Measurements from ENCODE around the gene CEP152.
"Not testable (repeated sequence)": the region's sequence is repeated elsewhere in the genome, so short reads cannot be mapped to it uniquely, and the experiment has no call there.

The CEP152 gene

DNA sequence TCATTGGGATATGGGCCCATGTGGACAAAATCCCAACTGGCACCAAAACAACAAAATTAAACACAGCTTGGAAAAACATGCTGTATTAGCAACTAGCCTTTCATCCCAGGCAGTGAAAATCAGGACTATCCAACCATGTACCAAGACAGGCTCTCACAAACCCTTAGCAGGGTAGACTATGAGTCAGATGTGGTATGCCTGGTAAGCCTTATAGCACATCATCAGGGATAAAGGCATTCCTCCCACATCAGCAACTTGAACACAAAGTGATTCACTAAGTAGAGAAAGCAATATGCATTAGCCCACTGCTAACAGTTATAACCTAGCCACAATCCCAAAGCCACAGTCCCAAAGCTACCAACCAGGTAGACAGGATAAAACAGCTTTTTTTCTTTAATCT, 8.0 kb downstream of the CEP152 start:
- no peak for DNase-seq

DNA sequence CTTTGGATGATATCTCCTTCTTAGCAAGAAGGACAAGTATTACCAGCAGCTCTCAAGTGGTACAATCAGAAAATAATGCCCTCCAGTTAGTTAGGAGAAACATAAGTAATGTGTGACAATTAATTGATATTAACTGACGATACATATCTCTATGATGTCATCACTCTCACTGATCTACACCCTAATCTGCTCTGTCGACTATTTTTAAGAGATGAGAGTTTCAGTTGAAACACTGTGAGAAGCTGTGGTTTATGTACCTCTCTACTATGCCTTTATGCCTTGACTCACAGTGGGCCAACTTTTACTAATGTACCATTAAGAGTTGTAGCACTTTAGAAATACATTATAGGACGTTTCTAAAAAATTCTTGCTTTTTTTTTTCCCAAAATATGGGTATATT, 8.6 kb downstream of the CEP152 start:
- DNase-seq, result no peak

DNA sequence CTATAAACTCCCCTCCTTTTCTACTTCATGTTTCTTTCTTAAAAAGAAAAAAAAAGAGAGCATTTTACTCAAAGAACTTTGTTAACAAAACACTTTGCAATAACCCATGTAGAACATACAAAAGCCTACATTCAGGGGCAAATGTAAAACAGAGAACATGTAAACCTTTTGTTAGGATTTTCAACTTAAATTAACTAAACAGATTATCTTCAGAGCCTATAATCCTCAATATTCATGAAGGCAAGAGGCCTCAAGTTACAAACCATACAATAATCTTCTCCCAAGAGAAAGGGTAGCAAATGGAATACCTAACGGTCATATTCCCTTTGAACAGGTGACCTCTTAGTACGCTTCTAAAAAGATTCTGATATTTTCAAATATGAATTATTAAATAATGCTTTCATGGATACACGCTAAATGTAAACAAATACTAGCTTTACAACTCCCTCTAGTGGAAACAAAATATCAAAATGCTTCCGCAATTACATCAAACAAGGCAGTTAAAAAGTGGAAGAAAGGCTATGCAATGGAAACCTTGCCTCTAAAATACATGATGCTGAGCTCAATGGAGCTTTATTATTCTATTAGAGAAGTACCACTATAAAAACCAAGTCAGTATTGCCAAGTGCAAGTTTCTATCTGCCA, 9.9 kb downstream of the CEP152 start:
- DNase-seq, result peak; percentile 25

DNA sequence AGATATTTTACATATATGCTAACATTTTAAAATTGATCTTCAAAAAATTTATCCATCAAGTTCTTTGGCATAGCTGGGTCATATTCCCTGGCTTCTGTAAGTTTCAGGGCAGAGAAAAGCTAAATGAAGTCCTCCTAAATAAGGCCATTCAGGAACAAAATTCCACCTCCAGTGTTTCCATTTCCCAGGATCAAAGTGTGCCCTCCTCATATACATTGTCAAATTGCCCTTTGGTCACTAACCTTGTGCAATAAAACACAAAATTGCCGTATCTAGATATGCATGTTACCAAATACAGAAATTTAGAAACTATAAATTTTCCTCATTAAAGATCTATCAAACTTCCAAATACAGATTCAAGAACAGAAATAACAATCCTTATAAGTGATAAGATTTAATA, 10.6 kb downstream of the CEP152 start:
- no peak for DNase-seq

DNA sequence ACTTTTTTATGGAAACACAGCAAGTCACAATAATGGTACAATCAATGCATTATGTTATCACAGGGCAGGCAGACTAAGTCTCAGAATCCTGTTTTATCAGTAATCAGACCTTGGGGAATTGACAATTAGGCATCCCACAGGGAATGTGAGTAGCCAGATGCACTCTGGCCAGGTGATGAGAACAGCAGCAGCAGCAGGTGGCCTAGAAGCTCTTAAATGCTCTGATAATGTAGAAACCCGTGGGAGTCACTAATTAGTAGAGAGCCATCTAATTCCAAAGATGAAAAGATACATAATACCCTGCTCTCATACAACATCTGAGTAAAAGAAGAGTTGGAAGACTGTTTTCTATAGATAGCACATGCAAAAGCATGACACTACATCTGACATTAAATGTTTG, 12.6 kb downstream of the CEP152 start:
- no peak for DNase-seq

DNA sequence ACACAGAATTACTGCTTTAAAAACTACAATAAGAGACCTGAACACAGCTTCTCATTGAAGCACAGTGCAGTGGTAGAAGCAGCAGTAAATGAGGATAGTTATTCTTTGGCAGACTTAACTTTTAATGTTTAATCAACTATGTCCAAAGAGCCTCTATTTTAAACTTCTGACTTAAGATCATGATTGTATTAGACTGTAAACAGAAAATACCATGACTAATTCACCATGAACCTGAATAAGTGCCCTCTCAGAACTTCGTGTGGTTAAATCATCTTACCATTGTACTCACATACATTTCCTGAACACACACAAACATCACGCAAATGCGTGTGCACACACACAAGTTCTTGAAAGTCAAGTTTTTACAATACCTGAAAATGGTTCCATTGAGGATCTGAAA, 13.9 kb downstream of the CEP152 start:
- no peak for DNase-seq

DNA sequence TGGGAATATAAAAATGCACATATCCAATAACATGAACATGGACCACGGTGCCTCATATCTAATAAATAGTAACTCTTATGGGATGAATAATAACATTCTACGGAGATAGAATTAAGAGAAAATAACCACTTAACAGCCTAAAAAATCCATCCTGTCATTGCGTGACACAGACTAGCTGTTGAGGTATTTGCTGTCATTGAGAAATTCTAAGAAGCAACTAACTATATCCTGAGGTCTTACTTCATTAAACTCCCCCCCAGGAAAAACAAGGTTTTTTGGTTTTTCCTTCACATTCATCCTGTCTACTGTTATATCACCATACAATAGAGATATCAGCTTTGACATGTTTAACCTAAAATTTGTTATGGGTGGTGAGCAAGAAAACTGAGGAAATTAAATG, 14.3 kb downstream of the CEP152 start:
- DNase-seq, result no peak

DNA sequence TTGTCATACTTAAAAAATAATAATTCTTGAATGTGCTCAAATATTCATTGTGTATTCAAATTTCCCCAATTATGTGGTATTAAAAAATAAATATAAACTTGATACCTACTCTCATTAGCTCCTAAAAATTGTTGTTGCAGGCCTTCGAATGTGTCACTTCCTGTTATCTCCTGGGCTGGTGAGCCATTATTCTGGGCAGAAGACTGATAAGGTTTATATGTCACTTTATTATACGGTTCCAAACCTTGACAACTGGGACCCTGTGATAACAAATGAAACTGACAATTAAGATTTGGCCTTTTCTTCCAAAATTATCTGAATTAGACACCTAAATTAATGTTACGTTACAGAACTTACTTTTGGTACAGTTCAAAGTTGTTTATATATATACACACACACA, 15.0 kb downstream of the CEP152 start:
- DNase-seq, result no peak

DNA sequence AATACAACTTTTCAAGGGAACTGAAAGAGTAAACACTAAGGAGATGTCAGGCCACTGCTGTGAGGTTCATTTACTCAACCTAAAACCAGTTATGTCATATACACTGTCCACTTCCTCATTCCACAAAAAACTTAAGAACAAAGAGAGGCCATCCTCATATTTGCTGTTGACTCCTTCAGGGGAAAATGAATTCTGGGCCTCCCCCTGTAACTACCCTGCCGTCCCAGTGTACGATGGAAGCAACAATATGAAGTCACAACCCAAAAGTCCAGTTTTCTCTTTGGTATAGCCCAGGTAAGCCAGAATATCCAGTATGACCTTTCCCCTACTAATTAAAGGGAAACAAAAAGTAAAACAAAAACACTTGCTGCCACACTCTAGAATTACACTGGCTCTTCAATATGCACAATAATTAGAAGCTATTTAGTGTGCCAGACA, 16.2 kb downstream of the CEP152 start:
- DNase-seq, result peak; percentile 6

DNA sequence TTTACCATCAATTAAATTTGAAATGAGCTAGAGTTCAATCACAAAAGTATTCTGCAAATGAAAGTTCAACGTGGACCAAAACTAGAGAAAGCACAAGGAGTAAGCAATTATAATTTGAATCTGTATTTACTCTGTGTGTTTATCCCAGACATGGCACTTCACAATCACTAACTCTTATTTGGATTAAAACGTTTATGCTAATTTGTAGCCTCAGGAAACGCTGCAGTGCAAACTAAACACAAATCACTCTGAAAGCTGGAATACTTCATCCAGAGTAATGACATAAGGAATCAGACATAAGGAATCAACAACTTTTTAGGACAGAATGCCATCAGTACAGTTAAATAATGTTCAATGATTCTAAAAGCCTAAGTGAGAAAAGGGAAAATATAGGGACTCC, 18.5 kb downstream of the CEP152 start:
- no peak for DNase-seq

DNA sequence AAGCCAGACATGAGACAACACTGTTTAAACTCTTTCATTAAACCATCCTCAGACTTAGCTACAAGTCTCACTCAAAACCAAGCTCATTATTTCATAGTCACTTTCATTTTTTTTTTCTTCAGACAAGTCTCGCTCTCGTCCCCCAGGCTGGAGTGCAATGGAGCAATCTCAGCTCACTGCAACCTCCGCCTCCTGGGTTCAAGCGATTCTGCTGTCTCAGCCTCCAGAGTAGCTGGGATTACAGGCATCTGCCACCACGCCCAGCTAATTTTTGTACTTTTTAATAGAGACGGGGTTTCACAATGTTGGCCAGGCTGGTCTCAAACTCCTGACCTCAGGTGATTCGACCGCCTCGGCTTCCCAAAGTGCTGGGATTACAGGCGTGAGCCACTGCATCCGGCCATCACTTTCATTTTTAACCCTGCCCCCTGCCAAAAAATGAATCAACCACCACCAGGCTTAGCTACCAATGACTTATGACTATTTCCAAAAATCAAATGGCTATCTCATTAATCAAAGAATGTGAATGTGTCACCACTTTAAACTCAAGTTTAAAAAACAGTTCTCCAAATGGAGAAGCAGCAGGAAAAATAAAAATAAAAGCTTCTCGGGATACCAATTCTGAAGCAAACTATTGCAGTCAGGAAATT, 20.3 kb downstream of the CEP152 start:
- DNase-seq, result not testable (repeated sequence)

DNA sequence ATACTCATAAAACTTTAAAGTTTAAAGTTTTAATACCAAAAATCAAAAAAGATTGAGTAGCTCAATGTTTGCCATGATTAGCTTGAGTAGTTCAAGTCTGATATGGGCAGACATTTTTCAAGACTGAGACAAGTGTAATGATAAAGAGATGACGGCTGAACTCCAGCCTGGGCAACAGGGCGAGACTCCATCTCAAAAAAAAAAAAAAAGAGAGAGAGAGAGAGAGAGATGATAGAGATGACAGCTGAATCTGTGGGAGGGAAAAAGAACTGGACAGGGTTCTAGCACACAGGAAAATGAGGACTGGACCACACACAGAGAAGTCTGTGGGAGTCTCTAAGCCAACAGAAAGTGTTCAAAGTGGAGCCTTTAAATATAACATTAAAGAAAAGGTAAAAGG, 25.2 kb downstream of the CEP152 start:
- no peak for DNase-seq

DNA sequence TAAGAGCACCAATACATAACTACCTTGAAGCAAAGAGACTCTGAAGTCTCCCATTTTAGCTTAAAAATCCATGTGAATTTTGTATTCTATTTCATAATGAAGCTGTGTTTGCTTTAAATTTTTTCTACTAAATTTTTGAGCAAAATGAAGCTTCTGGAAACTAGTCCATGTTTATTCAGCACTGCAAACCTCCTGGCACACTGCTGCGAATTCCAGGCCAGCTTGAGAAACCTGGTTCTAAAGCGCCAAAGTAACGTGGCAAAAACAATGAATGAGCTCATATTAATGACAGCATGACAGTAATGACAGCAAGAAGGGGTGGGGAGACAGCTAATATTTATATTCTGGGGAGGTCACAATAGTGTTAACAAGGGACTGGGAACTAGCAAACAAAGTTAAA, 25.7 kb downstream of the CEP152 start:
- no peak for DNase-seq

DNA sequence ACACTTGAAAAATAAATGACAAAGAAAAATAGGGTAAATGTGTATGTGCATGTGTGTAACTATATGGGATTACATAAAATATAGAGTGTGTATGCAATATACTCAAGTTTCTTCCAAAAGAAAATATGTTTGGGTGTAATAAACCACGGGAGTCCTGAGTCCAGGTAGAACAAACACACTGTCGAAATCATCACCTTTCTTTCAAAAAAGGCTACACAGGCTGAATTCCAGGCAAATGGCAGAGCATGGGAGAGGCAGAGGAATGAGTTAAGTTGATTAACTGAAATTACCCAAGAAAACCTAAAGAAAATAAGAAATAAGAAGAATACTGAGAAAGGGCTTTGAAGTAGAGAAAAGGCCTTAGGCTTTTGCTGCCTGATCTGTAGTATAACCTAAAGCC, 26.1 kb downstream of the CEP152 start:
- DNase-seq, result no peak

DNA sequence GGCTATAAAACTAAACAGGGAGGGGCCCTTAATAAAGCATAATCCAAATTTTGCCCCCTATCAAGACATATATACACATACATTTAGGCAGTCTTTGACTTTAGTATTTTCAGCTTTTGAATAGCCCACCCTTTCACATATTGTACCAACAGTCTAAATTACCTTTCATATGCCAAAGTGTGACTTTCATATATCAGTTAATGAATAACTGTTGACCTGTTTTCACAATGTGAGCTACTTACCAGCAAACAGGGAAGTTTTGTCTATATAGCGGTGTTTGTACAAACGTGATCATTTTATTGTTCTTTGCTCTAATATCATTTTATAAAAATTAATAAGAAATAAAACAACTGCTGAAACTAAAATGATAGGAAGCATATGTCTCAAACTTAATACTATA, 28.0 kb downstream of the CEP152 start:
- DNase-seq, result no peak

DNA sequence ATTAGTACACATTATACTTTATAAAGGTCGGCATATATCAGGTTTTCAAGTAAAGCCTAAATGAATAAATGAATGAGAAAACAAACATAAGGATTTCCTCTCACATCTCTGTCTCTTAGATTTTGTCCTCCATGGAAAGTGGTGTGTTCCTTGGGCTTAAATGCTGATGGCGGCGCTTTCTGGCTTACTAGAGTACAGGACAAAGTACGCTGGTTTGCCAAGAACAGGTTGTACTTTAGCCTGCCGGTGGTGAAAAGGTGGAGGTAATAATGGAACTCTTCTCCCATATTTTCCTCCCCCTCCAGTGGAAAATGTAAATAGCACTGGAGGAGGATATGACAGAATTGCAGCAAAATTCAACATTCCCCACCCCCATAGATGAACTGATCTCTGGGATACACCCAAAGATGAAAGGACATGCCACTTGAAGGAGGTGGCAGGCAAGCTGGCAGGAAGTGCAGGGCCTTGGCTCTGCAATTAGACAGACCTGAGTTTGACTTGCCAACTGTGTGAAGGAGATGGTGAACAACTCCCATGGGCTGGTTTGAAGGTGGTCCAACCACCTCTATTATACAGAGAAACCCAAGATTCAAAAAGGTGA, 29.3 kb downstream of the CEP152 start:
- DNase-seq, result no peak

DNA sequence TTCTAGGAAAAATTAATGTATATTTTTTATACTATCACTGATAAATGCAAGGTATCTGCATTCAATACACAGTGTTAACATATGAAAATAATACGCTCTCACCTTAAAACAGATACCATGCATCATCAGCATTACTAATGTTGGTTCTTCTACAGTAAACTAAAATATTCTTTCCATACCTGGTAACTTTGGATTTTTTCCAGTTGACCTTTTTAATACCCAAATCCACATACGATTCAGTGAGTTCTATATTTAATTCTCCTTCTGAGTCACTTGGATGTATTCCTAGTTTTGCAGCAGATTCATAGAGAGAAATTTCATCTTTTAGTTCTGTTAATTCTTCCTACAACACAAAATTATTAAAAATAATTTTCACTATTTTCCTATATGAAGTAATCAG, 29.9 kb downstream of the CEP152 start:
- no peak for DNase-seq

DNA sequence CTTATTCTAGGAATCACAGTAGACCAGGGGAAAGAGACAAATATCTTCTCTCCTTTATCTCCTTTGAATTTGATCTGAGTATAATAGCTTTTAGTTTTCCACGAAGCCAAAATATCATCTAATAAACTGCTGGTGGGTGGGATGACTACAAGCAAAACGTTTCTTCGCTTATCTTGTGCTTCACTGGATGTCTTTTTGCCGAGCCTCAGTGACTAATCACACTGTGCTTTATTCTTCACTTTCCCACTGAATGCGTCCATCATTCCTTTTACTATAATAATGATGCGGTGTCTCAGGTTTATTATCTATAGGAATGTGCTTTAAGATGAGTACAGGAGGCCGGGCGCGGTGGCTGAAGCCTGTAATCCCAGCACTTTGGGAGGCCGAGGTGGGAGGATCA, 32.5 kb downstream of the CEP152 start:
- no peak for DNase-seq

DNA sequence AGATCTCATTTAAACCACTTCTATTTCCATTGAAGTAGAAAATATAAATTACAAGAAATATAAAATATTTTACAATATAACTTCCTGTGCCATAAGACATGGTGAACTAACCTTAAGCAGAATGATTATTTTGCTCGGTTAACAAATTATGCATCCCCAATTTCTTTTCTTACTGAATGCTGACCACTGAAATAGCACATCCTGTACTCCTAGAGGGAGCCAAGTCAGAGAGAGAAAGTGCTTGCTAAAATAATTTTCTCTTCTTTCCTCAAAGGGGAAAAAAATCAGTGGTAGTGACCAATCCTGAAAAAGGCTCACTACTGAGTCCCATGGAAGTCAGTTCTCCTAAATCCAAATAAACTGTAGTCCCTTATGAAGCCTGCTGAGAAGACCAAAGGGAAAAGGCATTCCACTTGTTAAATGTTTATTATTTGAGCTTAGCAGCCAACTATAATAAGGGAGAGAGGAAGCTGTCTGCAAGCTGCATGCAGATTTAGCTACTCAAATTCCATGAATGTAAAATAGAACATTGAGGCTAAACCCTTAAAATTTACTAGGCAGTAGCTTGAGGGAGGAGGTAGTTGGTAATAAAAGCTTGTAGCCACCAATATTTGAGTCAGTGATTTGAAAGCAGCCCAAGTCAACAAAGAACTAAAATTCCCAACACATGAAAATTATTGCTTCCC, 33.1 kb downstream of the CEP152 start:
- no peak for DNase-seq

DNA sequence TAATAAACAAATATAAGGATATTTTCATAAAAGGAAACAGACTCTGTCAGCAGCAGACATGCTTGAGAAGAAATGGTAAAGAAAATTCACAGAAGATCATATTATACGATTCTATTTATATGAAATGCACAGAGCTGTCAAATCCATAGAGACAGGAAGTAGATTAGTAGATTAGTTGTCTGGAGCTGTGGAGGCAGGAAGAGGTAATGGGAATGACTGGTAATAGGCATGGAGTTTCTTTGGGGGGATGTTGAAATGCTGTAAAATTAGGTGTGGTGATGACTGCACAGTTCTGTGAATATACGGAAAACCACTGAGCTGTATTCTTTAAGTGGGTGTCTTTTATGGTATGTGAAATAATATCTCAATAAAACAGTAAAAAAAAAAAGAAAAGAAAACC, 35.3 kb downstream of the CEP152 start:
- DNase-seq, result no peak

DNA sequence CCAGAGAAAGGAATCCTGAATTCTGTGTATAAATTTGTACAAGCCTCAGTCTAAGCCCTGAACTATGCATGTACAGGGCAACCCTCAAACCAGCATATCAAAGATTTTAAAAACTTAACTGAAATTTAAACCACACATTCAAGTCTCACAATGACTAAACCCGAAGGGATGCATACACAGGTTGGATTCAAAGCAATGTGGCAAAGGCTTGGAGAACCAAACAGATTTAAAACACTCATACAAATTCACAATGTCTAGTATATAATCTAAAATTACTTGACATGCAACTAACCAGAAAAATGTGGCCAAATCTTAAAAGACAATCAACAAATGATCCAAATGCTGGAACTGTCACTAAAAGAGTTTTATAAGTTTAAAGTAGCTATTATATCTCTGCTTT, 36.4 kb downstream of the CEP152 start:
- no peak for DNase-seq

DNA sequence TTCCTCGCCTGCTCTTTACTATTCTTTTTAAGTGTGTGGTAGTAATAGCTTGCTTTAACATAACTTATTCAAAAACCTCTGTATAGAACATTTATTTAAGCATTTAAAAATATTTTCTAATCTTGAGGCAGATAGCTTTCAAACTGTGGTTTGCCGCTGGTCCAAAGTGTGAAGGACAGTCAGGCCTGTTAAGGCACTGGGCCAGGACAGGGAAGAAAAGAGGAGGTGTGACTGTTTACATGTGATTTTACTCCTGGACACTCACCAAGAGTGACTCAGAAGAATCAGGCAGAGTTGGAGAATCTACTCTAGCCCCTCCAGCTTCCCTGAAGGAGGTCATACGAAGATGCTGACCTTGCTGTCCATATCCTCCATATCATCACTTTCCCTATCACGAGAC, 44.7 kb downstream of the CEP152 start:
- no peak for DNase-seq

DNA sequence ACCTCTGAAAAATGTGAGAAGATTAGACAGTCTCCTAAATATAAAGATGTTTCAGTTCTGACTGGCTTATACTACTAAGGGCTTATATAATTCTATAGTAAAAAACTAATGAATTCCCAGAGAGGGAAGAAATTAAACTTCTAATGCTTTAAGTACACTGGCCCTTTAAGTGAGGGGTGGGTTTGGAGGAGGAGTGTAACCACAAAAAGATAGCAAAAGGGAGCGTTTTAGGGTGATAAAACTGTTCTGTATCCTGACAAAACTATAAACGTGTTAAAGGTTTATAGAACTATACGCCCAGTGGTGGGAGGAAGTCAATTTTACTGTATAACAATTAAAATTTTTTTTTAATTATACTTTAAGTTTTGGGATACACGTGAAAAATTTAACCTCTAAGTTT, 45.8 kb downstream of the CEP152 start:
- no peak for DNase-seq

Data from CD4-positive, alpha-beta T cell treated with Interleukin-17A for 1 hour (primary cell).